Measurements from ENCODE around the gene PDE6D.

DNA sequence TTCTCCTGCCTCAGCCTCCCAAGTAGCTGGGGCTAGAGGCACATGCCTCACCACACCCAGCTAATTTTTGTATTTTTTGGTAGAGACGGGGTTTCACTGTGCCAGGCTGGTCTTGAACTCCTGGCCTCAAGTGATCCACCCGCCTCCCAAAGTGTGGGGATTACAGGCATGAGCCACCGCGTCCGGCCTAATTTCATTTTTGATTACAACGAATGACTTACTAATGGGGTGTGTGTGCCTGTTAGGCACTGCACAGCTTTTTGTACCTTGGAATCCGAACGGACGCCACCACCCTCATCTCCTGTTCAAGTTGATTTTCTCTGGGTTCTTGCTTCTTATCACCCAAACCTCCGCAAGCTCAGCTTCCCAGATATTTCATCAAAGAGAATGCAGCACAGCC lies 55.6 kb downstream of the PDE6D start:
- no peak for TF ChIP-seq POLR2A (IDR thresholded peaks at IDR 0.05)
- TF ChIP-seq, protein P1, sequence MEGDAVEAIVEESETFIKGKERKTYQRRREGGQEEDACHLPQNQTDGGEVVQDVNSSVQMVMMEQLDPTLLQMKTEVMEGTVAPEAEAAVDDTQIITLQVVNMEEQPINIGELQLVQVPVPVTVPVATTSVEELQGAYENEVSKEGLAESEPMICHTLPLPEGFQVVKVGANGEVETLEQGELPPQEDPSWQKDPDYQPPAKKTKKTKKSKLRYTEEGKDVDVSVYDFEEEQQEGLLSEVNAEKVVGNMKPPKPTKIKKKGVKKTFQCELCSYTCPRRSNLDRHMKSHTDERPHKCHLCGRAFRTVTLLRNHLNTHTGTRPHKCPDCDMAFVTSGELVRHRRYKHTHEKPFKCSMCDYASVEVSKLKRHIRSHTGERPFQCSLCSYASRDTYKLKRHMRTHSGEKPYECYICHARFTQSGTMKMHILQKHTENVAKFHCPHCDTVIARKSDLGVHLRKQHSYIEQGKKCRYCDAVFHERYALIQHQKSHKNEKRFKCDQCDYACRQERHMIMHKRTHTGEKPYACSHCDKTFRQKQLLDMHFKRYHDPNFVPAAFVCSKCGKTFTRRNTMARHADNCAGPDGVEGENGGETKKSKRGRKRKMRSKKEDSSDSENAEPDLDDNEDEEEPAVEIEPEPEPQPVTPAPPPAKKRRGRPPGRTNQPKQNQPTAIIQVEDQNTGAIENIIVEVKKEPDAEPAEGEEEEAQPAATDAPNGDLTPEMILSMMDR (IDR thresholded peaks at IDR 0.05) = no peak

Data from lower leg skin (tissue), 3 donors.